Measurements from ENCODE around the gene ZNF777.

The ZNF777 gene

GRCh38 chr7:149409895-149410294, 51.0 kb downstream of the ZNF777 start:
- no peak overlapping the region for H3K27ac ChIP-seq (ENCODE audit: low read length)
- no peaks in the 10 kb centered on the region for H3K4me1 ChIP-seq (ENCODE audit: low read length)
- H3F3A ChIP-seq (ENCODE audit: insufficient read depth, low read length): no peaks in the 10 kb centered on the region
- no peaks in the 10 kb centered on the region for H4K20me1 ChIP-seq (ENCODE audit: insufficient read depth, low read length)
- no peaks in the 10 kb centered on the region for H3K27me3 ChIP-seq (replicated peaks; ENCODE audit: insufficient read depth, low read length)
- no peak overlapping the region for H3K9ac ChIP-seq (ENCODE audit: low read length)
- no peaks in the 10 kb centered on the region for H3K79me2 ChIP-seq (ENCODE audit: low read length)
- H3K4me3 ChIP-seq (ENCODE audit: low read length): no peak overlapping the region
- no peaks in the 10 kb centered on the region for H3K9me2 ChIP-seq (replicated peaks; ENCODE audit: insufficient read depth, low read length)
- H3K9me3 ChIP-seq (replicated peaks; ENCODE audit: insufficient read depth, low read length): no peaks in the 10 kb centered on the region
- no peak for DNase-seq
- TF ChIP-seq EZH2 (optimal IDR thresholded peaks at IDR 0.05; ENCODE audit: low read depth, low read length): no peak
- no peak for TF ChIP-seq CTCF (IDR thresholded peaks at IDR 0.05; ENCODE audit: low read length)
- TF ChIP-seq EZH2phosphoT487 (IDR thresholded peaks at IDR 0.05; ENCODE audit: low read length): no peak
- no peak overlapping the region for H3K4me2 ChIP-seq (ENCODE audit: low read depth, low read length)
- no peaks in the 10 kb centered on the region for H3K36me3 ChIP-seq (replicated peaks; ENCODE audit: insufficient read depth, low read length)
- no peak overlapping the region for H2AFZ ChIP-seq (ENCODE audit: low read length)

DNA sequence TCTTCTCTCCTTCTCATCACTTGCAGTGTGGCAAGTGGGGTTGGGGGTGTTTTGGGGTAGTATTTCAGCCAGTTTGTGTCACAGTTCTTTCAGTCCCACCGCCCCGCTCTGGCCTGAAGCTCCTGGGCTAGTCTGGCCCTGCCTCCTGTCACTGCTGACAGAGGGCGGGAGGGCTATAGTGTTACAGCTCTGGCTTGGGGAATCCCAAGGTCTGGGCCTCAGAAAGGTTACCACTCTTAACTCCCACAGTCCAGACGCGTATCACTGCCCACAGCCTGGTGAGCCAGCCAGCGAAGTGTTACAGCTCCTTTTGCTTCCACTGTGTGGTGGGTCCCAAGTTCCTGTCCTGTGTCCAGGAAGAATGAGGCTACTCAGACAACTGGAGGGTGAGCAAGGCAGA, 56.0 kb downstream of the ZNF777 start:
- no peaks in the 10 kb centered on the region for H3K79me2 ChIP-seq (ENCODE audit: low read length)
- no peaks in the 10 kb centered on the region for H3K36me3 ChIP-seq (replicated peaks; ENCODE audit: insufficient read depth, low read length)
- H3K27ac ChIP-seq (ENCODE audit: low read length): no peak overlapping the region
- no peak overlapping the region for H3K9ac ChIP-seq (ENCODE audit: low read length)
- H2AFZ ChIP-seq (ENCODE audit: low read length): no peak overlapping the region
- H3K4me1 ChIP-seq (ENCODE audit: low read length): no peaks in the 10 kb centered on the region
- H3K9me2 ChIP-seq (replicated peaks; ENCODE audit: insufficient read depth, low read length): no peaks in the 10 kb centered on the region
- H3K4me3 ChIP-seq (ENCODE audit: low read length): no peak overlapping the region
- no peaks in the 10 kb centered on the region for H3K27me3 ChIP-seq (replicated peaks; ENCODE audit: insufficient read depth, low read length)
- no peak for TF ChIP-seq EZH2 (optimal IDR thresholded peaks at IDR 0.05; ENCODE audit: low read depth, low read length)
- no peak for TF ChIP-seq EZH2phosphoT487 (IDR thresholded peaks at IDR 0.05; ENCODE audit: low read length)
- no peak for TF ChIP-seq CTCF (IDR thresholded peaks at IDR 0.05; ENCODE audit: low read length)
- H3K4me2 ChIP-seq (ENCODE audit: low read depth, low read length): no peak overlapping the region
- no peaks in the 10 kb centered on the region for H3K9me3 ChIP-seq (replicated peaks; ENCODE audit: insufficient read depth, low read length)
- no peaks in the 10 kb centered on the region for H3F3A ChIP-seq (ENCODE audit: insufficient read depth, low read length)
- no peak for DNase-seq
- H4K20me1 ChIP-seq (ENCODE audit: insufficient read depth, low read length): no peaks in the 10 kb centered on the region

- no peaks in the 10 kb centered on the region for H3K79me2 ChIP-seq (ENCODE audit: low read length)
- no peak for TF ChIP-seq CTCF (IDR thresholded peaks at IDR 0.05; ENCODE audit: low read length)
- no peak for TF ChIP-seq EZH2phosphoT487 (IDR thresholded peaks at IDR 0.05; ENCODE audit: low read length)
- no peak for TF ChIP-seq EZH2 (optimal IDR thresholded peaks at IDR 0.05; ENCODE audit: low read depth, low read length)
- no peaks in the 10 kb centered on the region for H3F3A ChIP-seq (ENCODE audit: insufficient read depth, low read length)
- no peak overlapping the region for H2AFZ ChIP-seq (ENCODE audit: low read length)
- H3K9ac ChIP-seq (ENCODE audit: low read length): no peak overlapping the region
- H3K27me3 ChIP-seq (replicated peaks; ENCODE audit: insufficient read depth, low read length): no peaks in the 10 kb centered on the region
- no peaks in the 10 kb centered on the region for H3K4me1 ChIP-seq (ENCODE audit: low read length)
- no peak overlapping the region for H3K4me2 ChIP-seq (ENCODE audit: low read depth, low read length)
- no peaks in the 10 kb centered on the region for H3K36me3 ChIP-seq (replicated peaks; ENCODE audit: insufficient read depth, low read length)
- H3K4me3 ChIP-seq (ENCODE audit: low read length): no peak overlapping the region
- H4K20me1 ChIP-seq (ENCODE audit: insufficient read depth, low read length): no peaks in the 10 kb centered on the region
- no peaks in the 10 kb centered on the region for H3K9me3 ChIP-seq (replicated peaks; ENCODE audit: insufficient read depth, low read length)
- DNase-seq: no peak
- H3K9me2 ChIP-seq (replicated peaks; ENCODE audit: insufficient read depth, low read length): no peaks in the 10 kb centered on the region
- no peak overlapping the region for H3K27ac ChIP-seq (ENCODE audit: low read length)
These were observed 56.5 kb downstream of the ZNF777 start for GRCh38 chr7:149404396-149404795.
